Measurements from ENCODE around the gene PITRM1.
"Not testable (repeated sequence)": the region's sequence is repeated elsewhere in the genome, so short reads cannot be mapped to it uniquely, and the experiment has no call there.

Gene PITRM1

GRCh38 chr10:3172446-3173170, at the start of gene PITRM1:
TSS of gene PITRM1 (minus strand) at chr10:3172782. CDS start at chr10:3172772, 10 bp downstream.
- peak; percentile 96 for DNase-seq

- DNase-seq = no peak
Observed at GRCh38 chr10:3222068-3222467, 49.5 kb upstream of the PITRM1 start.

- DNase-seq = not testable (repeated sequence)
Observed at GRCh38 chr10:3221601-3222000, 49.0 kb upstream of the PITRM1 start.

- no peak for DNase-seq
Observed at GRCh38 chr10:3220853-3221252, 48.3 kb upstream of the PITRM1 start.

- DNase-seq = not testable (repeated sequence)
Observed at GRCh38 chr10:3219021-3219628, 46.5 kb upstream of the PITRM1 start.

- no peak for DNase-seq
Observed at GRCh38 chr10:3217853-3218252, 45.3 kb upstream of the PITRM1 start.

- no peak for DNase-seq
Observed at GRCh38 chr10:3217301-3217700, 44.7 kb upstream of the PITRM1 start.

GRCh38 chr10:3215153-3215775, 42.7 kb upstream of the PITRM1 start:
- no peak for DNase-seq

GRCh38 chr10:3213758-3214515, 41.4 kb upstream of the PITRM1 start:
- no peak for DNase-seq

- no peak for DNase-seq
Observed at GRCh38 chr10:3213208-3213607, 40.6 kb upstream of the PITRM1 start.

GRCh38 chr10:3210251-3210877, 37.8 kb upstream of the PITRM1 start:
- no peak for DNase-seq

- DNase-seq = no peak
Observed at GRCh38 chr10:3208481-3209406, 36.2 kb upstream of the PITRM1 start.

- no peak for DNase-seq
Observed at GRCh38 chr10:3207351-3207750, 34.8 kb upstream of the PITRM1 start.

GRCh38 chr10:3206511-3207157, 34.1 kb upstream of the PITRM1 start:
- no peak for DNase-seq

- no peak for DNase-seq
Observed at GRCh38 chr10:3203972-3204371, 31.4 kb upstream of the PITRM1 start.

GRCh38 chr10:3203016-3203811, 30.6 kb upstream of the PITRM1 start:
- DNase-seq = no peak

GRCh38 chr10:3201796-3202195, 29.2 kb upstream of the PITRM1 start:
- no peak for DNase-seq

GRCh38 chr10:3199488-3199887, 26.9 kb upstream of the PITRM1 start:
- DNase-seq = no peak

GRCh38 chr10:3198900-3199299, 26.3 kb upstream of the PITRM1 start:
- no peak for DNase-seq

- DNase-seq = no peak
Observed at GRCh38 chr10:3197348-3198003, 24.9 kb upstream of the PITRM1 start.

All from NCI-H446 treated with DMSO at 0.1 percent for 48 hours (cell line).